ENCODE measurements around the gene TUBA1B. TPM values are rescaled to one million over a fixed set of nuclear protein-coding genes. Genes with fewer than 3 reads are reported as not detected.

TUBA1B gene
- total RNA-seq, 1 experiment from 2014 or later, result 1,866 TPM

DNA sequence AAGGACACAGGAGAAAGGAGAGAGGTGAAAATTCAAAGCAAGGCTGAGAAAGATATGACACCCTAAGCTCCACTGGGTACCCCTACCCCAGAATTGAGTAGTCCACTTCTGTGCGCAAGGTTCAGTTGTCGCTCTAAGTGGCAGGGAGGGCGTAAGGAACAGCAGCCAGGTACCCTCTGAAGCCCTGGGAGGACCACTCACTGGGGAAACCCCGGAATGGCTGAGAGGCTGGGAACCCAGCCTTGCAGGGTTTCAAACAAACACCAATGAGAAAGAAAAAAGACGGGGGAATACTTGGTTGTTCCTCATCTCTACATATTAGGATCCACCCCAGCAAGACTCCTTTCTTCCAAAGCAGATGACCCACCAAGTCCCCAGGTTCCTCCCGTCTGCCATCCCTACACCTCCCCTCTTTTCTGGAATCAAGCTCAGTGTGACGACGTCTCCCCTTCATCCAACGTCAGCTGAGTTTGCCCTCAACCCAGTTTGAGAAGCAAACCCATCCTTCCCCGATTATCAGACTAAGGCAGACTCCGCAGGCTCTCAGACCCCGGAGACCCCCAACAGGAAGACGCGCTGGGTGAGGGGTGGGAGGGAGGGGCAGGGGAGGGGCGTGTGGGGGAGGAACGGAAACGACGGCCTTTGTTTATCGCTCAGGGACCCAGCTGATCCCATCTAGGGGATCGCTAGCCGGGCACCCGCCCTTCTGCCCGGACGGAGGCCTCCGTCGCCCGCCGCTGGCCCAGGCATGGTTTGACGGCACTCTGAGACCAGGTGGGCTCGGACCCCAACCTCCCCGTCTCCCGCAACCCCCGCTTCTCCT lies 21.3 kb downstream of the TUBA1B start:
- Mint-ChIP-seq H3K27ac (ENCODE audit: unreplicated experiment) (peak overlapping the region; percentile 89), H3K4me3 (ENCODE audit: unreplicated experiment) (peak overlapping the region; percentile 97), H3K27me3 (ENCODE audit: insufficient read depth, unreplicated experiment) (no peaks in the 10 kb centered on the region), H3K9me3 (ENCODE audit: unreplicated experiment) (no peaks in the 10 kb centered on the region), H3K4me1 (ENCODE audit: low read depth, unreplicated experiment) (peaks cover 18% of the 10 kb centered on the region), H3K36me3 (ENCODE audit: insufficient read depth, unreplicated experiment) (peaks cover 8% of the 10 kb centered on the region)
- H3K4me3 ChIP-seq (ENCODE audit: low read depth, low read length), result peak overlapping the region; percentile 77
- no peak for DNase-seq
- TSS peak; percentile 45 for BruUV-seq (replicated peaks)
- H3K27me3 ChIP-seq (replicated peaks; ENCODE audit: control insufficient read depth, insufficient read depth, low read length), result no peaks in the 10 kb centered on the region
- H3K9me3 ChIP-seq, result 0 out of 2 replicates have a peak, but pooled peaks cover 6% of the 10 kb centered on the region
- POLR2A ChIA-PET, result interaction anchor here (0.5 to 1.9 kb wide), 6 partner anchors 10 to 914 kb away, joined by 3 to 24 read pairs (median 4); partner anchors contain the start of genes DDX23 and TUBA1B
- H3K4me1 ChIP-seq, result peaks cover 14% of the 10 kb centered on the region
- TF ChIP-seq, protein P1, sequence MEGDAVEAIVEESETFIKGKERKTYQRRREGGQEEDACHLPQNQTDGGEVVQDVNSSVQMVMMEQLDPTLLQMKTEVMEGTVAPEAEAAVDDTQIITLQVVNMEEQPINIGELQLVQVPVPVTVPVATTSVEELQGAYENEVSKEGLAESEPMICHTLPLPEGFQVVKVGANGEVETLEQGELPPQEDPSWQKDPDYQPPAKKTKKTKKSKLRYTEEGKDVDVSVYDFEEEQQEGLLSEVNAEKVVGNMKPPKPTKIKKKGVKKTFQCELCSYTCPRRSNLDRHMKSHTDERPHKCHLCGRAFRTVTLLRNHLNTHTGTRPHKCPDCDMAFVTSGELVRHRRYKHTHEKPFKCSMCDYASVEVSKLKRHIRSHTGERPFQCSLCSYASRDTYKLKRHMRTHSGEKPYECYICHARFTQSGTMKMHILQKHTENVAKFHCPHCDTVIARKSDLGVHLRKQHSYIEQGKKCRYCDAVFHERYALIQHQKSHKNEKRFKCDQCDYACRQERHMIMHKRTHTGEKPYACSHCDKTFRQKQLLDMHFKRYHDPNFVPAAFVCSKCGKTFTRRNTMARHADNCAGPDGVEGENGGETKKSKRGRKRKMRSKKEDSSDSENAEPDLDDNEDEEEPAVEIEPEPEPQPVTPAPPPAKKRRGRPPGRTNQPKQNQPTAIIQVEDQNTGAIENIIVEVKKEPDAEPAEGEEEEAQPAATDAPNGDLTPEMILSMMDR (IDR thresholded peaks at IDR 0.05; ENCODE audit: insufficient read depth in 1 of 2, low read depth in 1 of 2, low read length in 1 of 2, severe bottlenecking in 1 of 2, unreplicated experiment in 1 of 2), result no peak
- intact Hi-C loops (cut with micrococcal nuclease; ENCODE audit: unreplicated experiment), result loop anchor here (1.0 to 2.0 kb wide), 5 partner anchors 11 to 39 kb away; partner anchors contain the start of gene DHH
- H3K36me3 ChIP-seq (ENCODE audit: control insufficient read depth, insufficient read depth, low read length), result no peaks in the 10 kb centered on the region
- CTCF ChIA-PET, result interaction anchor here (0.6 to 4.4 kb wide), 19 partner anchors 9 to 257 kb away, joined by 3 to 47 read pairs (median 5); partner anchors contain the start of genes DHH, RHEBL1 and TUBA1B

DNA sequence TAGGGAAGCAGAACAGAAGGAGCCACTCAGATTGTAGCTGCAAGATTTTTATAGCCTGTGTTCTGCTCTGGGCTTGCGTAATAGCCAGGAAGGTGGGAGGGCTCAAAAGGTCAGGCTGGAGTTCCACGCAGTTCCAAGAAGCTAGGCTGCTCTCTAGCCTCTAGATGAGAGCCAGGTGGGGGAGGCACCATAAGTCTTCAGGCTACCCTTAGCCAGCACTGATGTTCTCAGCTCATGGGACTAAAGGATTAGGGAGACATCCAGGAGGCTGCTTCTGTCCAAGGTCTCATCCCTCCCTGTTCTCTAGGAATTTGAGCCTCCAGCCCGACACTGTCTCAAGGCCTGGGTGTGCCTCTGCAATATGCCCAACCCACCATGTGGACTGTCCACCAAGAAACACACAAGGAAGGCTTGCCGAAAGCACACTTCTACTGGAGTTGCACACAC lies 22.2 kb downstream of the TUBA1B start:
- ChIA-PET POLR2A (interaction anchor here (0.6 to 1.0 kb wide), 3 partner anchors 22 to 311 kb away, joined by 5 to 6 read pairs (median 5); partner anchors contain the start of gene TUBA1B), CTCF (interaction anchor here (0.5 to 4.4 kb wide), 10 partner anchors 9 to 256 kb away, joined by 3 to 47 read pairs (median 5); partner anchors contain the start of genes DHH and TUBA1B)
- H3K4me1 Mint-ChIP-seq (ENCODE audit: low read depth, unreplicated experiment), result peaks cover 18% of the 10 kb centered on the region
- no peaks in the 10 kb centered on the region for H3K27me3 Mint-ChIP-seq (ENCODE audit: insufficient read depth, unreplicated experiment)
- intact Hi-C loops (cut with micrococcal nuclease; ENCODE audit: unreplicated experiment), result loop anchor here (2.0 kb wide), 1 partner anchor 38 kb away; no protein-coding TSS in a partner anchor
- Histone ChIP-seq H3K4me1 (peaks cover 14% of the 10 kb centered on the region), H3K4me3 (ENCODE audit: low read depth, low read length) (peak overlapping the region; percentile 77), H3K36me3 (ENCODE audit: control insufficient read depth, insufficient read depth, low read length) (no peaks in the 10 kb centered on the region), H3K27me3 (replicated peaks; ENCODE audit: control insufficient read depth, insufficient read depth, low read length) (no peaks in the 10 kb centered on the region), H3K9me3 (0 out of 2 replicates have a peak, but pooled peaks cover 6% of the 10 kb centered on the region)
- no TSS peak for BruUV-seq (replicated peaks)
- H3K4me3 Mint-ChIP-seq (ENCODE audit: unreplicated experiment), result peak overlapping the region; percentile 97
- TF ChIP-seq, protein P1 (IDR thresholded peaks at IDR 0.05; ENCODE audit: insufficient read depth in 1 of 2, low read depth in 1 of 2, low read length in 1 of 2, severe bottlenecking in 1 of 2, unreplicated experiment in 1 of 2), result no peak
- no peaks in the 10 kb centered on the region for H3K9me3 Mint-ChIP-seq (ENCODE audit: unreplicated experiment)
- peak overlapping the region; percentile 89 for H3K27ac Mint-ChIP-seq (ENCODE audit: unreplicated experiment)
- peak; percentile 59 to 70 for DNase-seq
- peaks cover 8% of the 10 kb centered on the region for H3K36me3 Mint-ChIP-seq (ENCODE audit: insufficient read depth, unreplicated experiment)

DNA sequence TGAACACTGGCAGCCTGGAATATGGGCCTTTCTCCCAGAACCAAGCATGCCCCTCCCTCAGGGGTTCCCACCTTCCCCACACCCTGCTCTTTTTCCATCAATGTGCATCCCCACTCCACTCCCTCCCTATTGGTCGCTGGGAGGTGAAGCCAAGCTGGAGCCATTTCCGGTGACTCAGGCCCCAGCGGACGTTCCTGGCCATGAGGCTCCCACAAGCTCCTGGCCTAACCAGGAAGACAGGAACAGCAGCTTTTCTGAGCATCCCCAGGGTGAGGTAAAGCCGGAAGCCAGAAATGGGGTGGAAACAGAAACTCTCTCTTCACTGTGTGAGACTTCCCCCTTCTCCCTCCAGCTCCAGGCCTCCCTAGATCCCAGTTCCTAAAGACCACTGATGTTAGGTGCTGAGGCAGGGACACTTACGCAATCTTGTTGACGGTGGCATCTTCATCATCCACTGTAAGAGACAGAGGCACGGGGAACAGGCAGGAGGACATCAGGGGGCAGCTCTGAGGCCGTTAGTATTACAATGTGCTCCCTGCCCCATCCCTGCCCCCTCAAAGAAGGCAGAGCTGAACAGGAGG lies 25.6 kb downstream of the TUBA1B start:
- peaks cover 14% of the 10 kb centered on the region for H3K4me1 ChIP-seq
- H3K4me3 Mint-ChIP-seq (ENCODE audit: unreplicated experiment), result no peak overlapping the region
- POLR2A ChIA-PET, result no interaction called here
- H3K4me1 Mint-ChIP-seq (ENCODE audit: low read depth, unreplicated experiment), result peaks cover 18% of the 10 kb centered on the region
- intact Hi-C loops (cut with micrococcal nuclease; ENCODE audit: unreplicated experiment), result no loop called here
- H3K27ac Mint-ChIP-seq (ENCODE audit: unreplicated experiment), result no peak overlapping the region
- no peak overlapping the region for H3K4me3 ChIP-seq (ENCODE audit: low read depth, low read length)
- peaks cover 11% of the 10 kb centered on the region for H3K36me3 Mint-ChIP-seq (ENCODE audit: insufficient read depth, unreplicated experiment)
- H3K9me3 ChIP-seq, result no peaks in the 10 kb centered on the region
- CTCF ChIA-PET, result interaction anchor here (0.5 to 2.9 kb wide), 5 partner anchors 9 to 466 kb away, joined by 3 to 7 read pairs (median 3); no protein-coding TSS in a partner anchor
- H3K27me3 Mint-ChIP-seq (ENCODE audit: insufficient read depth, unreplicated experiment), result no peaks in the 10 kb centered on the region
- TF ChIP-seq, protein P1 (IDR thresholded peaks at IDR 0.05; ENCODE audit: insufficient read depth in 1 of 2, low read depth in 1 of 2, low read length in 1 of 2, severe bottlenecking in 1 of 2, unreplicated experiment in 1 of 2), result no peak
- 0 out of 2 replicates have a peak, but pooled peaks cover 2% of the 10 kb centered on the region for H3K36me3 ChIP-seq (ENCODE audit: control insufficient read depth, insufficient read depth, low read length)
- H3K9me3 Mint-ChIP-seq (ENCODE audit: unreplicated experiment), result no peaks in the 10 kb centered on the region
- no peaks in the 10 kb centered on the region for H3K27me3 ChIP-seq (replicated peaks; ENCODE audit: control insufficient read depth, insufficient read depth, low read length)
- no TSS peak for BruUV-seq (replicated peaks)
- no peak for DNase-seq
